Stimulated activated CD8-positive, alpha-beta memory T cell treated with anti-CD3 and anti-CD28 coated beads, Interleukin-7, amount 100 ng/mL, for 1 hour (primary cell): ENCODE results near the gene TNRC18.
"Not testable (repeated sequence)": the region's sequence is repeated elsewhere in the genome, so short reads cannot be mapped to it uniquely, and the experiment has no call there.

Experiments used
- DNase-seq, 2 donors: peaks; one replicate each; pipeline ENCODE4 v3.0.0-alpha.2; 2020; ENCODE audit warnings: low read depth in 2 of 2

TNRC18 gene

DNA sequence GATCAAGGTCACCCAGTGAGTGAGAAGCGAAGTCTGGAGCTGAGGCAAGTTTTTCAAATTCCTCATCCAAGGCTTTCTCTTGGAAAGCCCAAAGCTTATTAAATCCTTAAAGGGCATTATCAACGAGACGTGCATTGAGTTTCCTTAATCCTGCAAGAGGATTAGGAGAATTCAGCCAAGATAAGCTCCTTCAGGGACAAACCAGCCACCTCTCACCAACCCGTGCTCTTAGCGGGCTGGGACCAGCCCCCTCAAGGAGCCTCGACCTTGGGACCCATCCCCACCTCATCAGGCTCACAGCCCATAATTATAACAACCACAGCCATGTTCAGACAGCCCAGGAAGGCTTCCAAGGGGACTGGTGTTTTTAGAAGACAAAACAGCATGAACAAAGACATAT is 152.8 kb downstream of the TNRC18 start:
- DNase-seq = no peak

DNA sequence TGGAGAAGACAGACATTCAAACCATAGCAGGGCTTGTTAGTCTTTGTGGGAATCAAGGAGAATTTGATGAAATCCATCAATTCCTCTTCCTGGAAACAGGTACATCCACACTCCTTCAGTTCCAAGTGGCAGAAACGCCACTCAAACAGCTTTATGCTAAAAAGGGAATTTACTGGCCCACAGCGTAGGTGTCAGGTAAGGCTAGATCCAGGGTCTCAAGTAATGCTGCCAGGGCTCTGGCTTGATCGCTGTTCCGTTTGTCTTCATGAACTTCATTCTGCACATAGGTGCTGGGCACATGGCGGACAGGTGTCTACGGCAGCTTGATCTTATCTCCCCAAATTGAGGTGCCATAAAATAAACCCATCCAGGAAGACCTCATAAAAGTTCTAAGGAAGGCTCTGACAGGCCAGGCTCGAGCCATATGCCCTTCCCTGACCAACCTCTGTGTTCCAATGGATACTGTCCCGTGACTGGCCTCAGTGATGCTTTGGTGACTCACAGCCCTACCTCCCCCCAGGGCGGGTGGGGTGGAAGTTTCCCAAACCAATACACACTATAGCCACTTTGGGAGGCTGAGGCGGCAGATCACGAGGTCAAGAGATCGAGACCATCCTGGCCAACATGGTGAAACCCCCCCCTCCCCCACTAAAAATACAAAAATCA is 153.5 kb downstream of the TNRC18 start:
- not testable (repeated sequence) for DNase-seq

DNA sequence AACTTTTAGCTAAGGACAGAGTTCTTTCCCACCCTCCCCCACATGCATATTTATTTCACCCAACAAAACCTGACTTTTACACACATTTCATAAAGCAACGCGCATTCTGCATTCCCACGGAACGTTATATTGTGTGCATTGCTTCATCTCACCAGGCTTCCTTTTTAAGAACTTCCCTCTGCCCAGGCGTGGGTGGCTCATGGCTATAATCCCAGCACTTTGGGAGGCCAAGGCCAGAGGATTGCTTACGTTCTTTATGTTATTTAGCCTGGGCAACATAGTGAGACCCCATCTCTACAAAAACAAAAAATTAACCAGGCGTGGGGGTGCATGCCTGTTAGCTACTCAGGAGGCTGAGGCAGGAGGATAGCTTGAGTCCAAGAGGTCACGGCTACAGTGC is 155.8 kb downstream of the TNRC18 start:
- not testable (repeated sequence) for DNase-seq

DNA sequence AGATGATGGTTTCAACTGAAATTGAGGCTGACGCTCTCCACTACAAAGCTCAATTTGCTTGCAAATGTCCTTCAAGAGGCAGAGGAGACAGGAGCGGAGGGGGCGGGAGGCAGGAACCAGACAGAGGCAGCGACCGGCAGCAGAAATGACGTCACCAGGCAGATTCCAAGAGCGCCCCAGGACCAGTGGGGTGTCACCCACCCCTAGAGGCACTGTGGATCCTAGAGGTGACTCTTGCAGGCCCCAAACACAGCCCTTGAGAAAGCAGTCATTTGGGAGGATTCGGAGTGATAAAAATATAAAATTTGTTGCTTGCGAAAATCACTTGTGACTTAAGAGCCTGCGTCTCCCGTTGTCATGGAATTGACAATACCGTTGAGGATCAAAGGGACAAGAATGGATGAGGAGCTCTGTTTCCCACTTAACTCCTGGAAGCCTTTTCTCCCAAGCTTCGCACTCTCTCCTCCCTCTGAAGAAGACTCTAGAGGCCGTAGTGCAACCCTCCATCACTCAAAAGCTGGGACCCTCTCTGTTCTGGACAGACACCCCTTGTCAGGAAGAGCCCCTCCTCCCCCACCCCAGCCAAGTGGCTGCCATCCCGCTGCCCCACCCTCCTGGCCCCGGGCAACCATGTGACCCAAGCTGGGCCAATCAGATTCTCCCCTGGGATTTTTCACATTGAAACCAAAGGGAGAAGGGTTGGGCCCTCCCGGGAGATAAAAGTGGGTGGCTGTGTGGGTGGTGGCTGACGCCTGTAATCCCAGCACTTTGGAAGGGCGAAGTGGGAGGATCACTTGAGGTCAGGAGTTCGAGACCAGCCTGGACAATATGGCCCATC is 157.2 kb downstream of the TNRC18 start:
- no peak for DNase-seq

DNA sequence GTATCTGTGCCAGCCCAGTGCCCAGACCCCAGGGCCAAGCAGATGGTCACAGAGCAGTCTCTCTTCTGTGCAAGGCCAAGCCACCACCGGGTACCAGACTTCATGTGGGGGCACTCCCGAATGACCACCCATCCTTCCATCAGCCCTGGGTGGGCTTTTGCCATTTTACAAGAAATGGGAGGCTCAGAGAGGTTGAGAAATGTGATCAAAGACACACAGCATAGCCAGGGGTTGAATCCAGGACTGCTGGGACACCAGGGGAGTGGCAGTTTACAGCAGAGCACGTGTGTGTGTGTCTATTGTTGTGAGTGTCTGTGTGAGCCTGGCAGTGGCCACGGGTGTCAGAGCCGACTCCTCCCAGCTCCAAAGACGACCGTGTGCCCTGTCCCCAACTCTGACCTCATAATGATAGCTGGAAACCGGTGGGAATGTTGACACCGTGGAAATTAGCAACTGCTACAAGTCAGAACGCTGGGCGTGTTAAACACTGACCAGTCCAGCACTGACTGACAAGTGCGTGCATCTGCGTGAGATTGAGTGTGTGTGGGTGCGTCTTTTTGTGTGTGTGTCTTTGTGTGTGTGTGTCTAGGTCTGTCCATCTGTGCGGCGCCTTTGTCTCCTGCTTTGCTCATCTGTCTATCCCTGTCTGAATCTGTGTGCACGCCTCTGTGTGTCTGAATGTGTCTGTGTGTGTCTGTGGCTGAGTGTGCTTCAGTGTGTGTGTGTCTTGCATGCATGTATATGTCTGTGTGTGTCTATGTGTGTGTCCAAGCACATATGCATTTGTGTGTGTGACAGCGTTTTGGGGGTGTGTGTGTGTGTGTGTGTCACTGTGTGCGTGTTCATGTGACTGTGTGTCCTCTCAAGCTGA is 158.1 kb downstream of the TNRC18 start:
- no peak for DNase-seq

DNA sequence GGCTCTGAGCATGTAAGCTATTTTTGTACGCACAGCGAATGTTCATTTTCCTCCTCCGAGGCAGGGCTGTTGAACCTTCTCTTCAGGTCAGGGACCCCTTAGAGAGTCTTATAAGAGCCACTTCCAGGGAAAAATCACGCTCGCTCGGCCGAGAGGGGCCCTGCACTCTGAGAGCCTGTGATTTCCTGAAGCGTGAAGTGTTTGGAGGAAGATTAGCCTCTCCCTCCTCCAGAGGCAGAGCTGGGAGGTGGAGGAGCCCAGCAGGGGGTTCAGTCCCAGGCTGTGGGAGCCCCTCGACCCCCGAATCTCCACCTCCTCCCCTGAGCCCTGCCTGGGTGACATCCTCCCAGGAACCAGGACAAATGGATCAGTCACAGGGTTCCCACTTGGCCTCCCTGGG is 160.6 kb downstream of the TNRC18 start:
- not testable (repeated sequence) for DNase-seq

DNA sequence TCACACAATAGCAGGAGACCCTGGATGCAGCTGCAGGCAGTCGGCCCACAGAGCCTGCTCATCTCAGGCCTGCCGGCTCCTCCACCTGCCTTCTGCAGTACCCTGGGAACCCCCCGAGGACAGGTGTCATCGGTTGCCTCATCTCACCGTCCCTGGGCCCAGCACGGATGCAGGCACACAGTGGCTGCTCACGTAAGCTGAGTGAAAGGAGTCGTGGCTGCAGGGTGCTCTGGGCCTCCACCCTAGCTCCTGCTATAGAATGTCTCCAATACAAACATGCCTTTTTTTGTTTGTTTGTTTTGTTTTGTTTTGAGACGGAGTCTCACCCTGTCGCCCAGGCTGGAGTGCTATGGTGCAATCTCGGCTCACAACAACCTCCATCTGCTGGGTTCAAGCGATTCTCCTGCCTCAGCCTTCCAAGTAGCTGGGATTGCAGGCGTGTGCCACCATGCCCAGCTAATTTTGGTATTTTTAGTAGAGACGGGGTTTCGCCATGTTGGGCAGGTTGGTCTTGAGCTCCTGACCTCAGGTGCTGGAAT is 163.0 kb downstream of the TNRC18 start:
- not testable (repeated sequence) for DNase-seq
